Smooth muscle cell (in vitro differentiated cells): ENCODE results near the gene SLC47A2. TPM values are rescaled to one million over a fixed set of nuclear protein-coding genes. Genes with fewer than 3 reads are reported as not detected.

Experiments
- DNase-seq: peaks from one replicate; lab custom pipeline; 2025; ENCODE audit not compliant: unreplicated experiment; lab: John Stamatoyannopoulos, UW
- H2AFZ ChIP-seq: fragments of 200-600 bp; sonication (generic); 2 replicates; pipeline ENCODE4 v1.6.0; 2016; ENCODE audit warnings: antibody characterized with exemption, low read depth, mild to moderate bottlenecking
- H3F3A ChIP-seq: fragments of 200-600 bp; sonication (generic); 2 replicates; pipeline ENCODE4 v1.6.0; 2017; ENCODE audit warnings: antibody characterized with exemption, low read depth
- H3K27ac ChIP-seq: fragments of 200-600 bp; sonication (generic); 2 replicates; pipeline ENCODE4 v1.5.1; 2016; ENCODE audit warnings: low read depth, mild to moderate bottlenecking
- H3K27me3 ChIP-seq: fragments of 200-600 bp; sonication (generic); 2 replicates; pipeline ENCODE4 v1.6.1; 2016; ENCODE audit warnings: low read depth, mild to moderate bottlenecking
- H3K36me3 ChIP-seq: fragments of 200-600 bp; sonication (generic); 2 replicates; pipeline ENCODE4 v1.5.1; 2016; ENCODE audit warnings: low read depth
- H3K4me1 ChIP-seq: fragments of 200-600 bp; sonication (generic); 2 replicates; pipeline ENCODE4 v1.5.1; 2016; ENCODE audit warnings: low read depth
- H3K4me2 ChIP-seq: fragments of 200-600 bp; sonication (generic); 2 replicates; pipeline ENCODE4 v1.6.0; 2016; ENCODE audit warnings: mild to moderate bottlenecking
- H3K4me3 ChIP-seq: fragments of 200-600 bp; sonication (generic); 2 replicates; pipeline ENCODE4 v1.5.1; 2016; ENCODE audit warnings: mild to moderate bottlenecking
- H3K79me2 ChIP-seq: fragments of 200-600 bp; sonication (generic); 2 replicates; pipeline ENCODE4 v1.6.0; 2016; ENCODE audit warnings: low read depth, mild to moderate bottlenecking
- H3K9ac ChIP-seq: fragments of 200-600 bp; sonication (generic); 2 replicates; pipeline ENCODE4 v1.6.0; 2016; ENCODE audit warnings: low read depth
- H3K9me3 ChIP-seq: fragments of 200-600 bp; sonication (generic); replicated peaks from 2 replicates; pipeline ENCODE4 v1.5.1; 2016; ENCODE audit warnings: low read depth
- H4K20me1 ChIP-seq: fragments of 200-600 bp; sonication (generic); 2 replicates; pipeline ENCODE4 v1.6.0; 2016; ENCODE audit warnings: low read depth
- CTCF ChIP-seq: fragments of 200-600 bp; sonication (generic); IDR thresholded peaks from 2 replicates; pipeline ENCODE4 v1.5.1; 2017; ENCODE audit warnings: borderline replicate concordance, mild to moderate bottlenecking, antibody characterized with exemption; ENCODE audit not compliant: insufficient read depth, poor library complexity, severe bottlenecking
- WGBS: methylation state at CpG from one replicate; pipeline ENCODE4 v1.1.7; 2016; ENCODE audit warnings: low lambda C conversion rate; 5-methylcytosine and 5-hydroxymethylcytosine counted together
- polyA plus RNA-seq: library from polyadenylated mRNA; unstranded; fragments of >200 nt; fragmentation: Nextera tagmentation; extraction: Ambion mirVana; gene quantifications from 2 replicates; pipeline ENCODE4 v1.2.1, GENCODE V29; 2016
- total RNA-seq: library from RNA; depleted of rRNA; stranded (reverse); fragments of >200 nt; gene quantifications from 2 replicates; pipeline ENCODE4 v1.2.3, GENCODE V29; 2014

SLC47A2 gene
- total and polyA plus RNA-seq, 2 experiments from 2014 or later = not detected

- H3K79me2 ChIP-seq = no peaks in the 10 kb centered on the region
Measured at GRCh38 chr17:19720210-19720475, 3.8 kb upstream of the SLC47A2 start.

GRCh38 chr17:19719355-19720209 lies 3.2 kb upstream of the SLC47A2 start:
- no peak overlapping the region for H3K4me2 ChIP-seq

More at GRCh38 chr17:19720210-19720475, 3.8 kb upstream of the SLC47A2 start:
- no peak for TF ChIP-seq CTCF
- Histone ChIP-seq H3K9ac (no peak overlapping the region), H3K27me3 (no peaks in the 10 kb centered on the region), H3K4me2 (no peak overlapping the region), H3F3A (no peaks in the 10 kb centered on the region), H3K4me1 (peaks cover 5% of the 10 kb centered on the region), H3K9me3 (no peaks in the 10 kb centered on the region), H3K4me3 (no peak overlapping the region), H3K36me3 (no peaks in the 10 kb centered on the region), H3K27ac (no peak overlapping the region), H4K20me1 (no peaks in the 10 kb centered on the region), H2AFZ (no peak overlapping the region)
- 99% methylated on average over 5 of the region's 5 CpGs for WGBS
- DNase-seq = no peak

GRCh38 chr17:19718613-19719354 lies 2.4 kb upstream of the SLC47A2 start:
- Histone ChIP-seq H2AFZ (no peak overlapping the region), H3K27ac (no peak overlapping the region), H3K79me2 (no peaks in the 10 kb centered on the region), H3F3A (no peaks in the 10 kb centered on the region), H3K4me1 (peaks cover 5% of the 10 kb centered on the region), H3K27me3 (no peaks in the 10 kb centered on the region), H3K36me3 (no peaks in the 10 kb centered on the region), H4K20me1 (no peaks in the 10 kb centered on the region), H3K9me3 (no peaks in the 10 kb centered on the region), H3K4me2 (no peak overlapping the region), H3K9ac (no peak overlapping the region), H3K4me3 (no peak overlapping the region)
- peak; percentile 13 for TF ChIP-seq CTCF
- WGBS = 74% methylated on average over 18 of the region's 18 CpGs
- DNase-seq = no peak

More at GRCh38 chr17:19719355-19720209, 3.2 kb upstream of the SLC47A2 start:
- Histone ChIP-seq H3F3A (no peaks in the 10 kb centered on the region), H3K27ac (no peak overlapping the region), H3K9ac (no peak overlapping the region), H3K4me1 (peaks cover 5% of the 10 kb centered on the region), H2AFZ (no peak overlapping the region), H4K20me1 (no peaks in the 10 kb centered on the region), H3K4me3 (no peak overlapping the region), H3K79me2 (no peaks in the 10 kb centered on the region), H3K36me3 (no peaks in the 10 kb centered on the region), H3K27me3 (no peaks in the 10 kb centered on the region), H3K9me3 (no peaks in the 10 kb centered on the region)
- TF ChIP-seq CTCF = no peak
- 96% methylated on average over 23 of the region's 23 CpGs for WGBS
- no peak for DNase-seq
